H1 (cell line): ENCODE measurements around the gene ARHGEF25. TPM values are rescaled to one million over a fixed set of nuclear protein-coding genes. Genes with fewer than 3 reads are reported as not detected.
A peak's percentile ranks its signal among the peaks of the same experiment; 100 is the strongest.

ENCODE experiments used
- CTCF ChIA-PET: fragments of 300-600 bp; sonication (Branson Sonifier 250); formaldehyde crosslinking; loops from one replicate; lab custom pipeline; 2021; ENCODE audit not compliant: partially characterized antibody; lab: Charles Lee
- POLR2A ChIA-PET: fragments of 300-600 bp; sonication (Branson Sonifier 250); formaldehyde crosslinking; loops from one replicate; lab custom pipeline; 2021; ENCODE audit warnings: inconsistent platforms; ENCODE audit not compliant: partially characterized antibody; lab: Charles Lee
- DNase-seq, 2 experiments: peaks; one replicate each; pipeline versions ENCODE4 v3.0.0 to v3.0.0-alpha.2; 2010 to 2022; ENCODE audit warnings: low spot score in 2 of 2, low read depth in 1 of 2, mixed read lengths in 1 of 2
- FAIRE-seq: peaks from 2 replicates; lab custom pipeline; 2011; peaks lifted over from hg19 to GRCh38; lab: Jason Lieb, UNC
- H2AFZ ChIP-seq: 2 replicates; pipeline ENCODE4 v1.8.1; 2012; ENCODE audit warnings: low read length, inconsistent platforms
- H2AK5ac ChIP-seq: 2 replicates; pipeline ENCODE4 v1.6.1; 2013; ENCODE audit warnings: low read depth, low read length
- H2BK120ac ChIP-seq: replicated peaks from 2 replicates; pipeline ENCODE3; 2013; ENCODE audit warnings: low read depth, low read length, inconsistent platforms
- H2BK12ac ChIP-seq: 2 replicates; pipeline ENCODE4 v1.6.1; 2013; ENCODE audit warnings: low read depth, low read length
- H2BK15ac ChIP-seq: 2 replicates; pipeline ENCODE4 v1.6.1; 2013; ENCODE audit warnings: low read length
- H2BK20ac ChIP-seq: 2 replicates; pipeline ENCODE4 v1.6.1; 2013; ENCODE audit warnings: low read length
- H2BK5ac ChIP-seq: 2 replicates; pipeline ENCODE4 v1.6.1; 2013; ENCODE audit warnings: low read depth, low read length
- H3K14ac ChIP-seq: 2 replicates; pipeline ENCODE4 v1.6.1; 2013; ENCODE audit warnings: inconsistent platforms; ENCODE audit not compliant: insufficient read length
- H3K18ac ChIP-seq: 2 replicates; pipeline ENCODE4 v1.6.1; 2013; ENCODE audit warnings: low read length; ENCODE audit errors: extremely low read depth
- H3K23ac ChIP-seq: 2 replicates; pipeline ENCODE4 v1.6.1; 2013; ENCODE audit warnings: inconsistent platforms; ENCODE audit not compliant: insufficient read length
- H3K23me2 ChIP-seq: 2 replicates; pipeline ENCODE4 v1.6.1; 2013; ENCODE audit warnings: low read depth, low read length
- H3K27ac ChIP-seq: 2 replicates; pipeline ENCODE4 v1.6.1; 2011; ENCODE audit warnings: low read depth, low read length, inconsistent platforms
- H3K27me3 ChIP-seq, 4 experiments: replicated peaks in 1 of 4; 1 replicate in 1 of 4; 2 replicates in 3 of 4; pipeline versions ENCODE4 v1.6.1 to v1.8.1; 2011 to 2013; ENCODE audit warnings: low read length in 3 of 4, mild to moderate bottlenecking in 3 of 4, inconsistent platforms in 2 of 4, mixed read lengths in 2 of 4, moderate library complexity in 1 of 4; ENCODE audit not compliant: control insufficient read depth in 3 of 4, insufficient read depth in 3 of 4; ENCODE audit errors: extremely low read depth in 1 of 4
- H3K36me3 ChIP-seq, 4 experiments: 2 replicates each; pipeline versions ENCODE4 v1.6.1 to v1.8.1; 2011 to 2013; ENCODE audit warnings: mild to moderate bottlenecking in 4 of 4, low read length in 3 of 4, moderate library complexity in 2 of 4, control low read depth in 1 of 4, inconsistent platforms in 1 of 4; ENCODE audit not compliant: insufficient read depth in 4 of 4, control insufficient read depth in 2 of 4
- H3K4ac ChIP-seq: replicated peaks from 2 replicates; pipeline ENCODE3; 2013; ENCODE audit warnings: low read length, low read depth, mixed read lengths, inconsistent platforms; ENCODE audit not compliant: insufficient read length
- H3K4me1 ChIP-seq, 4 experiments: replicated peaks in 1 of 4; 1 replicate in 1 of 4; 2 replicates in 3 of 4; pipeline versions ENCODE4 v1.6.1 to v1.8.1; 2011 to 2013; ENCODE audit warnings: low read length in 3 of 4, inconsistent platforms in 2 of 4, mixed read lengths in 1 of 4; ENCODE audit not compliant: insufficient read depth in 4 of 4, control insufficient read depth in 3 of 4
- H3K4me2 ChIP-seq, 2 experiments: 2 replicates each; pipeline versions ENCODE4 v1.6.1 to v1.8.1; 2011 to 2013; ENCODE audit warnings: low read depth in 2 of 2, low read length in 2 of 2, control low read depth in 1 of 2, inconsistent platforms in 1 of 2, mild to moderate bottlenecking in 1 of 2; ENCODE audit not compliant: insufficient read depth in 1 of 2
- H3K4me3 ChIP-seq, 4 experiments: fragments of 200-600, 300-600 bp in 1 of 4; sonication (generic), shearing (Covaris generic), sonication (Bioruptor Twin) in 1 of 4; 2 replicates each; pipeline versions ENCODE4 v1.5.1 to v1.8.1; 2011 to 2016; ENCODE audit warnings: low read length in 4 of 4, low read depth in 3 of 4, control low read depth in 2 of 4, inconsistent platforms in 2 of 4, mild to moderate bottlenecking in 2 of 4, mixed read lengths in 1 of 4, moderate library complexity in 1 of 4; ENCODE audit not compliant: insufficient read depth in 2 of 4; ENCODE audit errors: extremely low read depth in 1 of 4
- H3K56ac ChIP-seq: replicated peaks from 2 replicates; pipeline ENCODE3; 2013; ENCODE audit warnings: low read depth, mild to moderate bottlenecking, mixed read lengths, low read length, inconsistent platforms; ENCODE audit not compliant: insufficient read length
- H3K79me1 ChIP-seq: 2 replicates; pipeline ENCODE4 v1.6.1; 2013; ENCODE audit warnings: low read depth, low read length, control low read depth
- H3K79me2 ChIP-seq, 2 experiments: 2 replicates each; pipeline versions ENCODE4 v1.6.1 to v1.8.1; 2012 to 2013; ENCODE audit warnings: low read length in 2 of 2, mild to moderate bottlenecking in 2 of 2, inconsistent platforms in 1 of 2; ENCODE audit not compliant: insufficient read depth in 2 of 2, control insufficient read depth in 1 of 2
- H3K9ac ChIP-seq, 4 experiments: replicated peaks in 1 of 4; 1 replicate in 1 of 4; 2 replicates in 3 of 4; pipeline versions ENCODE4 v1.6.1 to v1.8.1; 2011 to 2013; ENCODE audit warnings: low read depth in 3 of 4, low read length in 3 of 4, control low read depth in 2 of 4, mild to moderate bottlenecking in 2 of 4, moderate library complexity in 2 of 4, inconsistent platforms in 1 of 4; ENCODE audit errors: extremely low read depth in 1 of 4
- H3K9me3 ChIP-seq, 2 experiments: 2 replicates each; pipeline versions ENCODE4 v1.6.1 to v1.8.1; 2012 to 2013; ENCODE audit warnings: mild to moderate bottlenecking in 2 of 2, moderate library complexity in 2 of 2, control low read depth in 1 of 2, inconsistent platforms in 1 of 2, low read depth in 1 of 2, low read length in 1 of 2, mixed read lengths in 1 of 2; ENCODE audit not compliant: insufficient read depth in 2 of 2
- H4K20me1 ChIP-seq, 2 experiments: replicated peaks in 1 of 2; 2 replicates each; pipeline versions ENCODE3 to v1.8.1; 2011 to 2013; ENCODE audit warnings: inconsistent platforms in 2 of 2, low read length in 2 of 2, mild to moderate bottlenecking in 1 of 2; ENCODE audit not compliant: insufficient read depth in 2 of 2, control insufficient read depth in 1 of 2
- H4K5ac ChIP-seq: 2 replicates; pipeline ENCODE4 v1.6.1; 2013; ENCODE audit warnings: low read length, low read depth, mixed read lengths, inconsistent platforms; ENCODE audit not compliant: insufficient read length
- H4K8ac ChIP-seq: 2 replicates; pipeline ENCODE4 v1.8.0; 2013; ENCODE audit warnings: mild to moderate bottlenecking, moderate library complexity, low read length, inconsistent platforms; ENCODE audit not compliant: insufficient read depth; ENCODE audit errors: extremely low read depth
- H4K91ac ChIP-seq: replicated peaks from 2 replicates; pipeline ENCODE3; 2013; ENCODE audit warnings: low read length, mixed read lengths, inconsistent platforms; ENCODE audit not compliant: insufficient read length
- GABPA ChIP-seq: IDR thresholded peaks from 2 replicates; pipeline ENCODE4 v1.6.1; 2011; ENCODE audit warnings: mild to moderate bottlenecking, low read length, moderate library complexity, borderline replicate concordance; ENCODE audit not compliant: insufficient read depth
- HDAC2 ChIP-seq, 2 experiments: fragments of 300-600 bp in 1 of 2; sonication (generic) in 1 of 2; IDR thresholded peaks; 2 replicates each; pipeline ENCODE4 v1.6.1; 2011 to 2012; ENCODE audit warnings: low read depth in 2 of 2, low read length in 2 of 2, mild to moderate bottlenecking in 2 of 2, moderate library complexity in 2 of 2, borderline replicate concordance in 1 of 2, inconsistent platforms in 1 of 2
- PHF8 ChIP-seq: fragments of 200-600 bp; sonication (generic); conservative IDR thresholded peaks from 2 replicates; pipeline ENCODE4 v1.7.1; 2012; ENCODE audit warnings: low read depth, mild to moderate bottlenecking, inconsistent platforms, low read length, moderate library complexity
- RAD21 ChIP-seq, 2 experiments: IDR thresholded peaks in 1 of 2; conservative IDR thresholded peaks in 1 of 2; 2 replicates each; pipeline ENCODE4 v1.6.1; 2011; ENCODE audit warnings: low read depth in 2 of 2, low read length in 2 of 2, improper control_type of control experiment in 1 of 2, inconsistent platforms in 1 of 2, mild to moderate bottlenecking in 1 of 2, moderate library complexity in 1 of 2
- RBBP5 ChIP-seq: IDR thresholded peaks from 2 replicates; pipeline ENCODE4 v1.7.1; 2012; ENCODE audit warnings: low read depth, mild to moderate bottlenecking, inconsistent platforms, low read length, moderate library complexity, borderline replicate concordance
- RNF2 ChIP-seq: fragments of 200-900, 300-1000 bp; sonication (generic); IDR thresholded peaks from 2 replicates; pipeline ENCODE4 v1.7.1; 2016; ENCODE audit warnings: borderline replicate concordance, low read depth, mild to moderate bottlenecking, antibody characterized with exemption, low read length; ENCODE audit not compliant: poor library complexity, severe bottlenecking; ENCODE audit errors: missing control alignments
- RXRA ChIP-seq: IDR thresholded peaks from 2 replicates; pipeline ENCODE4 v1.6.1; 2011; ENCODE audit warnings: low read depth, mild to moderate bottlenecking, low read length, moderate library complexity; ENCODE audit not compliant: insufficient read depth
- SIRT6 ChIP-seq: IDR thresholded peaks from one replicate; pipeline ENCODE4 v1.7.1; 2012; ENCODE audit warnings: low read length, inconsistent platforms
- SP2 ChIP-seq: IDR thresholded peaks from 2 replicates; pipeline ENCODE4 v1.6.1; 2012; ENCODE audit warnings: mild to moderate bottlenecking, low read length, inconsistent platforms
- TAF1 ChIP-seq: IDR thresholded peaks from 2 replicates; pipeline ENCODE4 v1.6.1; 2011; ENCODE audit warnings: mild to moderate bottlenecking, low read depth, low read length
- WGBS, 2 experiments: shearing (Covaris generic) in 1 of 2; methylation state at CpG; one replicate each; pipeline versions ENCODE4 v1.1.6 to v1.1.7; 2013 to 2015; ENCODE audit warnings: low lambda C conversion rate in 2 of 2, mixed read lengths in 2 of 2, inconsistent platforms in 1 of 2, low coverage in 1 of 2, missing lambda C conversion rate in 1 of 2; ENCODE audit not compliant: insufficient replicate concordance in 2 of 2, insufficient coverage in 1 of 2, insufficient read length in 1 of 2; ENCODE audit errors: extremely low coverage in 1 of 2, missing lambda C conversion rate in 1 of 2; 5-methylcytosine and 5-hydroxymethylcytosine counted together
- polyA plus RNA-seq, 7 experiments: library from polyadenylated mRNA; depleted of rRNA in 3 of 7; stranded (reverse) in 5 of 7; unstranded in 2 of 7; fragments of >200 nt in 5 of 7; fragments of 200-250 nt in 2 of 7; gene quantifications; 1 replicate in 5 of 7; 2 replicates in 1 of 7; 4 replicates in 1 of 7; pipeline versions ENCODE4 v1.2.1 to v1.2.3, GENCODE V29; 2011 to 2013; ENCODE audit warnings: missing spikeins in 2 of 7, mixed read lengths in 2 of 7
- total RNA-seq: library from RNA; stranded (reverse); fragmentation: NEBNext Ultra II Directional; extraction: Animal tissue kit (Norgen Biotek cat#: 25700); gene quantifications from 2 replicates; pipeline ENCODE4 v1.2.1, GENCODE V29; 2021

The ARHGEF25 gene
- total and polyA plus RNA-seq, 2 of the 8 experiments (the other 6 are each of a cell fraction or from before 2014, with no cell fraction given) = 5.9 to 8.8 TPM

DNA sequence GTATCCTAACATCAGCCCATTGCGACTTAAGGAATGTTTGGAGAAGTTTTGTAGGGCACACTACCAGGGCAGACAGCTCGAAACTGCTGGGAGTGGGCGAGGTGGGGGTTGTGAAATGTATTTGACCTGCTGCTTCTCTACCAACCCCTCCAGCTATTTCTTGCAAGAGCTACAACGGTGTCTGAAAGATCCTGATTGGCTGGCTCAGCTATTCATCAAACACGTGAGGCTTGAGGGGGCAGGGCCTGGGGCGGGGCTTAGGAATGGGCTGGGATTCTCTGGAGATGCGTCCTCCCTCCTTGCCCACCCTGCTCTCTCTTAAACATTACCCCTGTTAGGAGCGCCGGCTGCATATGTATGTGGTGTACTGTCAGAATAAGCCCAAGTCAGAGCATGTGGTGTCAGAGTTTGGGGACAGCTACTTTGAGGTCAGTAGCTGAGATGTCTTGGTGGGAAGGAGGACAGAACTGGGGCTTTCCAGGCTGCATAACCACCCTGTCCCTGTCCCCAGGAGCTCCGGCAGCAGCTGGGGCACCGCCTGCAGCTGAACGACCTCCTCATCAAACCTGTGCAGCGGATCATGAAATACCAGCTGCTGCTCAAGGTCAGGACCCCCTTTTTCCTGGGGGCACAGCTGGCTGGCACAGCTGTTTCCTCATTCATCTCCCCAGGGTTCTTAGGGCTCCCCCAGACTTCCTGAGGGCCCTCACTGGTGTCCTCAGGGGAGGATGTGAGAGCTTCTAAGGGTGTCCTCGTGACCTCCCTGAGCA lies 3.1 kb downstream of the ARHGEF25 start:
- FAIRE-seq = peak; percentile 71
- ChIA-PET POLR2A (interaction anchor here (0.9 to 2.5 kb wide), 12 partner anchors 9 to 158 kb away, joined by 3 to 7 read pairs (median 4); partner anchors contain the start of genes DDIT3, DTX3, EEF1AKMT3 and METTL1), CTCF (interaction anchor here (0.6 to 12.5 kb wide), 14 partner anchors 10 to 238 kb away, joined by 3 to 124 read pairs (median 7); partner anchors contain the start of genes B4GALNT1 and OS9)
- peaks cover 22 to 86% (median 77%) of the 10 kb centered on the region in 4 experiments for H3K27me3 ChIP-seq
- H3K4ac ChIP-seq = no peak overlapping the region
- H3K4me2 ChIP-seq = peak overlapping the region; percentile 14 to 30; a peak in 2 of 4 replicates
- peak overlapping the region; percentile 29; the same call in 1 of the 2 replicates for H4K8ac ChIP-seq
- H3K9me3 ChIP-seq = no peaks in the 10 kb centered on the region
- H3K4me1 ChIP-seq = peaks cover 2 to 13% (median 8%) of the 10 kb centered on the region in 4 experiments
- WGBS, 2 experiments = 44% methylated on average over 14 of the region's 14 CpGs; no CpG with 5 or more reads in 1 of the 2 experiments
- 0 out of 2 replicates have a peak overlapping the region, but pooled peaks have one; percentile 41 for H3K18ac ChIP-seq
- peaks cover 0 to 8% of the 10 kb centered on the region in 2 experiments for H4K20me1 ChIP-seq
- H3K4me3 ChIP-seq = peak overlapping the region in 1 of 4 experiments; percentile 27; a peak in 1 of 8 replicates
- H3K56ac ChIP-seq = no peak overlapping the region
- no peaks in the 10 kb centered on the region for H3K79me1 ChIP-seq
- H3K79me2 ChIP-seq = no peaks in the 10 kb centered on the region
- H3K14ac ChIP-seq = no peak overlapping the region
- H2BK20ac ChIP-seq = no peak overlapping the region
- no peak overlapping the region for H2AK5ac ChIP-seq
- no peak overlapping the region for H3K27ac ChIP-seq
- no peak overlapping the region for H3K23ac ChIP-seq
- no peak overlapping the region for H4K91ac ChIP-seq
- H2BK15ac ChIP-seq = no peak overlapping the region
- no peak overlapping the region for H2AFZ ChIP-seq
- no peak overlapping the region; a peak in 1 of 7 replicates for H3K9ac ChIP-seq
- peaks cover 19% of the 10 kb centered on the region; the same call in 1 of the 2 replicates for H3K23me2 ChIP-seq
- no peak overlapping the region for H2BK120ac ChIP-seq
- H2BK12ac ChIP-seq = no peak overlapping the region
- H2BK5ac ChIP-seq = no peak overlapping the region
- H3K36me3 ChIP-seq = no peaks in the 10 kb centered on the region
- H4K5ac ChIP-seq = no peak overlapping the region
- DNase-seq = peak in 1 of 2 experiments; percentile 83
- TF ChIP-seq RNF2 (no peak), SIRT6 (no peak), PHF8 (no peak), RBBP5 (no peak), RXRA (no peak), GABPA (no peak), TAF1 (no peak), RAD21 (IDR thresholded peaks at IDR 0.05 in 1 of 2, conservative IDR thresholded peaks at IDR 0.05 in 1 of 2; ENCODE audit: low read depth in 2 of 2, low read length in 2 of 2) (no peak), SP2 (peak; percentile 21; the same call in 1 of the 2 replicates), HDAC2 (IDR thresholded peaks at IDR 0.05; ENCODE audit: borderline replicate concordance in 1 of 2, low read depth in 2 of 2, low read length in 2 of 2) (no peak)
